ENCODE measurements around the gene HOXD3. TPM values are rescaled to one million over a fixed set of nuclear protein-coding genes. Genes with fewer than 3 reads are reported as not detected.
A peak's percentile ranks its signal among the peaks of the same experiment; 100 is the strongest.

Gene HOXD3
- total RNA-seq, 1 donor from 2014 or later = 1.5 TPM

- H3K9me3 Mint-ChIP-seq = no peaks in the 10 kb centered on the region
- peaks cover 100% of the 10 kb centered on the region for H3K27me3 Mint-ChIP-seq (ENCODE audit: low read depth)
- H3K4me3 Mint-ChIP-seq = no peak overlapping the region
- no peak for DNase-seq (ENCODE audit: low read depth, low spot score)
- H3K4me1 Mint-ChIP-seq = peaks cover 37% of the 10 kb centered on the region
- no peak for TF ChIP-seq CTCF (conservative IDR thresholded peaks at IDR 0.05)
- H3K36me3 Mint-ChIP-seq (ENCODE audit: low read depth) = no peaks in the 10 kb centered on the region
- no peak overlapping the region for H3K27ac Mint-ChIP-seq (ENCODE audit: unreplicated experiment)
Measured at GRCh38 chr2:176173567-176174381, 16.7 kb downstream of the HOXD3 start.

- Mint-ChIP-seq H3K27me3 (ENCODE audit: low read depth) (peaks cover 100% of the 10 kb centered on the region), H3K27ac (ENCODE audit: unreplicated experiment) (no peak overlapping the region), H3K9me3 (no peaks in the 10 kb centered on the region), H3K36me3 (ENCODE audit: low read depth) (no peaks in the 10 kb centered on the region), H3K4me3 (no peak overlapping the region), H3K4me1 (peaks cover 37% of the 10 kb centered on the region)
- TF ChIP-seq CTCF (conservative IDR thresholded peaks at IDR 0.05) = no peak
- no peak for DNase-seq (ENCODE audit: low read depth, low spot score)
Measured at GRCh38 chr2:176174382-176174823, 17.3 kb downstream of the HOXD3 start.

- TF ChIP-seq CTCF (conservative IDR thresholded peaks at IDR 0.05) = no peak
- peak overlapping the region; percentile 84 for H3K4me3 Mint-ChIP-seq
- H3K36me3 Mint-ChIP-seq (ENCODE audit: low read depth) = no peaks in the 10 kb centered on the region
- peaks cover 100% of the 10 kb centered on the region for H3K27me3 Mint-ChIP-seq (ENCODE audit: low read depth)
- DNase-seq (ENCODE audit: low read depth, low spot score) = no peak
- peaks cover 37% of the 10 kb centered on the region for H3K4me1 Mint-ChIP-seq
- no peak overlapping the region for H3K27ac Mint-ChIP-seq (ENCODE audit: unreplicated experiment)
- no peaks in the 10 kb centered on the region for H3K9me3 Mint-ChIP-seq
Measured at GRCh38 chr2:176174824-176175708, 18.0 kb downstream of the HOXD3 start.

- Mint-ChIP-seq H3K27ac (ENCODE audit: unreplicated experiment) (no peak overlapping the region), H3K9me3 (no peaks in the 10 kb centered on the region), H3K4me3 (peak overlapping the region; percentile 84), H3K4me1 (peaks cover 37% of the 10 kb centered on the region), H3K36me3 (ENCODE audit: low read depth) (no peaks in the 10 kb centered on the region), H3K27me3 (ENCODE audit: low read depth) (peaks cover 100% of the 10 kb centered on the region)
- no peak for TF ChIP-seq CTCF (conservative IDR thresholded peaks at IDR 0.05)
- no peak for DNase-seq (ENCODE audit: low read depth, low spot score)
Measured at GRCh38 chr2:176175709-176176607, 18.9 kb downstream of the HOXD3 start.

GRCh38 chr2:176177580-176178037, 20.5 kb downstream of the HOXD3 start:
- H3K4me3 Mint-ChIP-seq = peak overlapping the region; percentile 54
- no peaks in the 10 kb centered on the region for H3K9me3 Mint-ChIP-seq
- peaks cover 37% of the 10 kb centered on the region for H3K4me1 Mint-ChIP-seq
- H3K27me3 Mint-ChIP-seq (ENCODE audit: low read depth) = peaks cover 100% of the 10 kb centered on the region
- no peak for TF ChIP-seq CTCF (conservative IDR thresholded peaks at IDR 0.05)
- DNase-seq (ENCODE audit: low read depth, low spot score) = no peak
- no peaks in the 10 kb centered on the region for H3K36me3 Mint-ChIP-seq (ENCODE audit: low read depth)
- no peak overlapping the region for H3K27ac Mint-ChIP-seq (ENCODE audit: unreplicated experiment)

Measured in neural crest cell (in vitro differentiated cells).